Measurements from ENCODE around the gene GARRE1.
"Not testable (repeated sequence)": the region's sequence is repeated elsewhere in the genome, so short reads cannot be mapped to it uniquely, and the experiment has no call there.

GARRE1 gene, protein sequence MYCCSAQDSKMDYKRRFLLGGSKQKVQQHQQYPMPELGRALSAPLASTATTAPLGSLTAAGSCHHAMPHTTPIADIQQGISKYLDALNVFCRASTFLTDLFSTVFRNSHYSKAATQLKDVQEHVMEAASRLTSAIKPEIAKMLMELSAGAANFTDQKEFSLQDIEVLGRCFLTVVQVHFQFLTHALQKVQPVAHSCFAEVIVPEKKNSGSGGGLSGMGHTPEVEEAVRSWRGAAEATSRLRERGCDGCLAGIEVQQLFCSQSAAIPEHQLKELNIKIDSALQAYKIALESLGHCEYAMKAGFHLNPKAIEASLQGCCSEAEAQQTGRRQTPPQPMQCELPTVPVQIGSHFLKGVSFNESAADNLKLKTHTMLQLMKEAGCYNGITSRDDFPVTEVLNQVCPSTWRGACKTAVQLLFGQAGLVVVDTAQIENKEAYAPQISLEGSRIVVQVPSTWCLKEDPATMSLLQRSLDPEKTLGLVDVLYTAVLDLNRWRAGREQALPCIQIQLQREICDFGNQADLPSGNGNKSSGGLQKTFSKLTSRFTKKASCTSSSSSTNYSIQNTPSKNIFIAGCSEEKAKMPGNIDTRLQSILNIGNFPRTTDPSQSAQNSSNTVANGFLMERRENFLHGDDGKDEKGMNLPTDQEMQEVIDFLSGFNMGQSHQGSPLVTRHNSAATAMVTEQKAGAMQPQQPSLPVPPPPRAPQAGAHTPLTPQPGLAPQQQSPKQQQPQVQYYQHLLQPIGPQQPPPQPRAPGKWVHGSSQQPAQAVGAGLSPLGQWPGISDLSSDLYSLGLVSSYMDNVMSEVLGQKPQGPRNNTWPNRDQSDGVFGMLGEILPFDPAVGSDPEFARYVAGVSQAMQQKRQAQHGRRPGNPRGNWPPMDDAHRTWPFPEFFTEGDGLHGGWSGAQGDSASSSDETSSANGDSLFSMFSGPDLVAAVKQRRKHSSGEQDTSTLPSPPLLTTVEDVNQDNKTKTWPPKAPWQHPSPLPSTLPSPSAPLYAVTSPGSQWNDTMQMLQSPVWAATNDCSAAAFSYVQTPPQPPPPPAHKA (N-terminal part only)

DNA sequence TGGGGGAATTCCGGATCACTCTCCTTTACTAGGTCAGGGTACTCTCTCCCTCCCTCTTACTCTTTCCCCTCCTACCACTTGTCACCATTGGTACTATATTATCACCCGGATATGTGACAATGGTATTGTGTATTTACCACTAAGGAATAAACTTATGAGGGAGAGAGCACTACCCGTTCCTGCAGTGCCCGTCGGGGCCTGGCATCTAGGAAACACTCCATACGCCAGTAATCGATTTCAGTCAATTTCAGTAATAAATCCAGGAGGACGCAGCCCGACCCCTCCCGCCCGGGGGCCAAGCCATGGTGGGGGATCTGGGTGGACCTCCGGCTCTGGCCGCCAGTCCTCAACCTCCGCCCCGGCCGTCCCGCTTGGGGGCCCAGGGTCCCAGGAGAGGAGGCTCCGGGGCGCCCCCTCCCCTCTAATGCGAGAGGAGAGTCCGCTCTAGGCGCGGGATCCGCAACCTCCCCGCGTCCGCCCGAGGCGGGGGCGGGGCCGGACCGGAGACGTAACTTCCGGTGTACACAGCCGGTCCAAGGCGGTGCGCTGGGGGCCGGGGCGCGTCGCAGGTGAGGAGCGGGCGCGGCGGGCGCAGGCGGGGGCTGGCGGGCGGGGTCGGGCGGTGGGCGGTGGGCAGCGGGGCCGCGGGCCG, at the start of gene GARRE1:
Gene GARRE1, plus strand, starts transcription at position 509 of the 652 bp plus-strand sequence. CDS start 45,920 bp downstream, outside the sequence.
- H3K4me1 ChIP-seq (ENCODE audit: control insufficient read depth, insufficient read depth, low read length), result peaks cover 6% of the 10 kb centered on the region
- peak within 1 kb of the TSS; percentile 76 for H3K4me3 ChIP-seq (ENCODE audit: low read depth, low read length)
- no peaks in the 10 kb centered on the region for H3K36me3 ChIP-seq (ENCODE audit: control insufficient read depth, insufficient read depth, low read length)
- no peaks in the 10 kb centered on the region for H3K9me3 ChIP-seq (ENCODE audit: control insufficient read depth, insufficient read depth, low read length)
- peak within 1 kb of the TSS; percentile 86 for H3K27ac ChIP-seq (ENCODE audit: low read depth, low read length)
- H3K9ac ChIP-seq (ENCODE audit: low read depth, low read length), result peak within 1 kb of the TSS; percentile 78
- no peaks in the 10 kb centered on the region for H3K27me3 ChIP-seq (ENCODE audit: control insufficient read depth, insufficient read depth, low read length)

DNA sequence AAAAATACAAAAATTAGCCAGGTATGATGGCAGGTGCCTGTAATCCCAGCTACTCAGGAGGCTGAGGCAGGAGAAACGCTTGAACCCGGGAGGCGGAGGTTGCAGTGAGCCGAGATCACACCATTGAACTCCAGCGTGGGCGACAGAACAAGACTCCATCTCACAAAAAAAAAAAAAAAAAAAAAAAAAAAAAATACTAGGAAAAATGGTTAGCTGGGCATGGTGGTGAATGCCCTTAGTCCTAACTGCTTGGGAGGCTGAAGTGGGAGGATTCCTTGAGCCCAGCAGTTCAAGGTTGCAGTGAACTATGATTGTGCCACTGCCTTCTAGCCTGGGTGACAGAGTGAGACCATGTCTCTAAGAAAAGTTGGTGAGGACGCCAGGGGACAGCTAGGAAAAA, 49.0 kb upstream of the GARRE1 start:
- H3K27me3 ChIP-seq (ENCODE audit: control insufficient read depth, insufficient read depth, low read length); H3K4me1 ChIP-seq (ENCODE audit: control insufficient read depth, insufficient read depth, low read length); H3K27ac ChIP-seq (ENCODE audit: low read depth, low read length); H3K4me3 ChIP-seq (ENCODE audit: low read depth, low read length); H3K9ac ChIP-seq (ENCODE audit: low read depth, low read length); H3K9me3 ChIP-seq (ENCODE audit: control insufficient read depth, insufficient read depth, low read length): not testable (repeated sequence)
- peaks cover 79% of the 10 kb centered on the region for H3K36me3 ChIP-seq (ENCODE audit: control insufficient read depth, insufficient read depth, low read length)

DNA sequence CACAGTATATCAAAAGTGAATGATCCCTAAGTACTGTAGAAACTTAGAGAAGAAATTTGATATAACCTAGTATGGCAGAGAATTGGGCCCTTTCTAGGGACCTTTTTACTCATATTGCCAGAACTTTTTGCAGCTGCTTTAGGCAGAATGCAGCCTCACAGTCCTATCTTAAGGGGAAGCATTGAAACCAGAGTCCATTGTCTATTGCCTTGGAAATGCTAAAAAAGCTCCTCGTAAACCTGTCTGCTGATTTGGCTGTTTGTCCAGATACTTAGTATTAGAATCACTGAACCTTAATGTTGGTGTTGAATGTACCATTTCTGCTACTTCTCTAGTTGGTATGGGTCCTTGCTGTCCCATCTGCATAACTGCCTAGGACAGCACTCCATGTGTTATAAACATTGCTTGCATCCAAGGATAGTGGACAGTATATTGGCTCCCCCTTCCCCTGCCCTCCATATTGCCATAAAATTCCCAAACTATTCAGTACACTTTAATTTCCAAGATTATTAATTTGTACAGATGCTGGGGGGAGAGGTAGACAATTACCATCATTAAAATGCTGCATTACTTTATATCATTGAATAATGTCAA, 46.0 kb upstream of the GARRE1 start:
- Histone ChIP-seq H3K9me3 (ENCODE audit: control insufficient read depth, insufficient read depth, low read length) (no peaks in the 10 kb centered on the region), H3K4me3 (ENCODE audit: low read depth, low read length) (no peak overlapping the region), H3K4me1 (ENCODE audit: control insufficient read depth, insufficient read depth, low read length) (no peaks in the 10 kb centered on the region), H3K27me3 (ENCODE audit: control insufficient read depth, insufficient read depth, low read length) (no peaks in the 10 kb centered on the region), H3K9ac (ENCODE audit: low read depth, low read length) (no peak overlapping the region), H3K27ac (ENCODE audit: low read depth, low read length) (no peak overlapping the region), H3K36me3 (ENCODE audit: control insufficient read depth, insufficient read depth, low read length) (peaks cover 87% of the 10 kb centered on the region)

DNA sequence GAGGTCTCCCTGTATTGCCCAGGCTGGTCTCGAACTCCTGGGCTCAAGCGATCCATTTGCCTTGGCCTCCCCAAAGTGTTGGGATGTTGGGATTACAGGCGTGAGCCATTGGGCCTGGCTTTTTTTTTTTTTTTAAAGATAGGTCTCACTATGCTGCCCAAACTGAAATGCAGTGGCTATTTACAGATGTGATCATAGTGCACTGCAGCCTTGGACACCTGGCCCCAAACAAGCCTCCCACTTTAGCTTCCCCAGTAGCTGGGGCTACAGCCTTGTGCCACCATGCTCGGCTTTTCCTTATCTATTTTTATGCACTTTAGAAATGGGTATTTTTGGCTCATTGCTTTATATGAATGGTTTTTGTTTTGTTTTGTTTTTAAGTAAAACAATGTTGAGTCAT, 44.6 kb upstream of the GARRE1 start:
- Histone ChIP-seq H3K27me3 (ENCODE audit: control insufficient read depth, insufficient read depth, low read length) (no peaks in the 10 kb centered on the region), H3K27ac (ENCODE audit: low read depth, low read length) (no peak overlapping the region), H3K9me3 (ENCODE audit: control insufficient read depth, insufficient read depth, low read length) (no peaks in the 10 kb centered on the region), H3K9ac (ENCODE audit: low read depth, low read length) (no peak overlapping the region), H3K4me3 (ENCODE audit: low read depth, low read length) (no peak overlapping the region), H3K36me3 (ENCODE audit: control insufficient read depth, insufficient read depth, low read length) (peaks cover 88% of the 10 kb centered on the region), H3K4me1 (ENCODE audit: control insufficient read depth, insufficient read depth, low read length) (no peaks in the 10 kb centered on the region)

DNA sequence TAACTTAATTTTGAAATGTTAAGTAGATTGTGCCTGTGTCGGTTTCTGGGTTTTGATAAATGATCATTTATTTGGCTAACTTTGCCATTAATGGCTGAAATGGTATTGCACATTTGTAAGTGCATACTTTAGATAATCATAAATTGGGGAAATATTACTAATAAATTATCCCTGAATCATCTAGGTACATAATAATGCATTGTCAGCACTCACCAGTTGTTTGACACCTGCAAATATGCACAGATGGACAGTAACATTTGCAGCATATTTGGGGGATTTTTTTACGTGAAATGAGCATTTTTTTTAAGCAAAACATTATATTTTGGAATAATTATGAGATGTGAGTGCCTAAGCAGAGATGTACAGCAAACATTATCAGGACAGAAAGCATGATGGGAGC, 41.1 kb upstream of the GARRE1 start:
- Histone ChIP-seq H3K36me3 (ENCODE audit: control insufficient read depth, insufficient read depth, low read length) (peaks cover 84% of the 10 kb centered on the region), H3K9ac (ENCODE audit: low read depth, low read length) (no peak overlapping the region), H3K27me3 (ENCODE audit: control insufficient read depth, insufficient read depth, low read length) (no peaks in the 10 kb centered on the region), H3K27ac (ENCODE audit: low read depth, low read length) (no peak overlapping the region), H3K4me3 (ENCODE audit: low read depth, low read length) (no peak overlapping the region), H3K9me3 (ENCODE audit: control insufficient read depth, insufficient read depth, low read length) (no peaks in the 10 kb centered on the region), H3K4me1 (ENCODE audit: control insufficient read depth, insufficient read depth, low read length) (no peaks in the 10 kb centered on the region)

DNA sequence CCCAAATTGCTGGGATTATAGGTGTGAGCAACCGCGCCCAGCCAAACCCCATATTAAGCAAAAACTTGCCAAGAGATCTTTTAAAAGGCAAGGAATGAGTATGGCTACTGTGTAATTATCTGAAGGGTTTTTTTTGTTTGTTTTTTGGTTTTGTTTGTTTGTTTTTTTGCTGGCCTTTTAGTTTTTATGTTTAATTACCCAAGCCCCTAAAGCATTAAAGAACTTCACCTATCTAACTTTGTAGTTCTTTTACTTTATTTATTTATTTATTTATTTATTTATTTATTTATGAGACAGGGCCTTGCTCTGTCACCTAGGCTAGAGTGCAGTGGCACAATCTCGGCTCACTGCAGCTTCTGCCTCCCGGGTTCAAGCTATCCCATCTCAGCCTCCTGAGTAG, 40.3 kb upstream of the GARRE1 start:
- Histone ChIP-seq H3K9me3 (ENCODE audit: control insufficient read depth, insufficient read depth, low read length) (no peaks in the 10 kb centered on the region), H3K4me3 (ENCODE audit: low read depth, low read length) (no peak overlapping the region), H3K9ac (ENCODE audit: low read depth, low read length) (no peak overlapping the region), H3K4me1 (ENCODE audit: control insufficient read depth, insufficient read depth, low read length) (no peaks in the 10 kb centered on the region), H3K27me3 (ENCODE audit: control insufficient read depth, insufficient read depth, low read length) (no peaks in the 10 kb centered on the region), H3K36me3 (ENCODE audit: control insufficient read depth, insufficient read depth, low read length) (peaks cover 84% of the 10 kb centered on the region), H3K27ac (ENCODE audit: low read depth, low read length) (no peak overlapping the region)

DNA sequence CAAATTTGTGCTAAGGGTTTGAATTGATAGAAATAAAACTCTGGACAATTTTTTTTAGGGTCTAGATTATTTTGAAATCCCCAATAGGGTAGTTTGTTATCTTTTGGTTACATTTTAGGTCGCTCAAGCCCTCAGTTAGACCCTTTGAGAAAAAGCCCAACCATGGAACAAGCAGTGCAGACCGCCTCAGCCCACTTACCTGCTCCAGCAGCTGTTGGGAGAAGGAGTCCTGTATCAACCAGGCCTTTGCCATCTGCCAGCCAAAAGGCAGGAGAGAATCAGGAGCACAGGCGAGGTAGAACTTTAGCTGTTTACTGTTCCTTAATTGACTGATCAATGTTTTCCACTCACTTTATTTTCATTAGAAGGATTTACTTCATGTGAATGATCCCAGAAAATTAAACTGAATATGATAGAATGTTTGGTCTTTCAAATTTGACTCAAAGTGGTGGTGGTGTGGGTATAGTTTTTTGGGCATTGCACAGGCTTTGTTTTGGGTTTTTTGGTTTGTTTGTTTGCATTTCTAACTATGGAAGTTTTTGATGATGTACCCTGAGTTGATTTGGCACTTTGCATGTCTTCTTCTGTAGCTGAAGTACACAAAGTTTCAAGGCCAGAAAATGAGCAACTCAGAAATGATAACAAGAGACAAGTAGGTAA, 39.2 kb upstream of the GARRE1 start:
- Histone ChIP-seq H3K27me3 (ENCODE audit: control insufficient read depth, insufficient read depth, low read length) (no peaks in the 10 kb centered on the region), H3K9me3 (ENCODE audit: control insufficient read depth, insufficient read depth, low read length) (no peaks in the 10 kb centered on the region), H3K9ac (ENCODE audit: low read depth, low read length) (no peak overlapping the region), H3K4me3 (ENCODE audit: low read depth, low read length) (no peak overlapping the region), H3K36me3 (ENCODE audit: control insufficient read depth, insufficient read depth, low read length) (peaks cover 84% of the 10 kb centered on the region), H3K27ac (ENCODE audit: low read depth, low read length) (no peak overlapping the region), H3K4me1 (ENCODE audit: control insufficient read depth, insufficient read depth, low read length) (no peaks in the 10 kb centered on the region)

DNA sequence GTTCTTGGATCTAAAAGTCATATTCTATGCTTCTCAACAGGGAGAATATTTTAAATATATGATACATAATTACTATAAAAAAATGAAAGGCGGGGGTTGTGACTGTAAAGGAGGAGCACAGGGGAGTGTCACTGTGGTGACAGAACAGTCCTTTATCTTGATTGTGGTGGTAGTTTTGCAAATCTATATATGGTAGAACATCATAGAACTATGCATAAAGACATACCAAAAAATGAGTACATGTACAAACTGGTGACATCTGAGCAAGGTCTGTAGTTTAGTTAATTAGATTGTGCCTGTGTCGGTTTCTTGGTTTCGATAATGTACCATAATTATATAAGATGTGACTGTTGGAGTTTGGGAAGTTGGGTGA, 38.7 kb upstream of the GARRE1 start:
- Histone ChIP-seq H3K27ac (ENCODE audit: low read depth, low read length) (no peak overlapping the region), H3K4me3 (ENCODE audit: low read depth, low read length) (no peak overlapping the region), H3K9ac (ENCODE audit: low read depth, low read length) (no peak overlapping the region), H3K9me3 (ENCODE audit: control insufficient read depth, insufficient read depth, low read length) (no peaks in the 10 kb centered on the region), H3K36me3 (ENCODE audit: control insufficient read depth, insufficient read depth, low read length) (peaks cover 83% of the 10 kb centered on the region), H3K4me1 (ENCODE audit: control insufficient read depth, insufficient read depth, low read length) (no peaks in the 10 kb centered on the region), H3K27me3 (ENCODE audit: control insufficient read depth, insufficient read depth, low read length) (no peaks in the 10 kb centered on the region)

DNA sequence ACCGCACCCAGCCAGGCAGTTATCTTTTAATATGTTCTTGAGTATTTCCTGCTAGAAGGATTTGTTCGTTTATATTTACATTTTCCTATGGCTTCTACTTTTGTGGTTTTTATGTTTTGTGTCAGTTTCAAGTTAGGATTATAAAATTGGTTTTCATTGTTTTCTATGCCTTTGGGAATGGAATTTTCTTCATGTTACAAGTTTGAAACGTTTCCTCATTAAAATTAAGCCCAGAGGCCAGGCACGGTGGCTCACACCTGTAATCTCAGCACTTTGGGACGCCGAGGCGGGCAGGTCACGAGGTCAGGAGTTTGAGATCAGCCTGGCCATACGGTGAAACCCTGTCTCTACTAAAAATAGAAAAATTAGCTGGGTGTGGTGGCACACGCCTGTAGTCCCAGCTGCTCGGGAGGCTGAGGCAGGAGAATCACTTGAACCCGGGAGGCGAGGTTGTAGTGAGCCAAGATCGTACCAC, 37.6 kb upstream of the GARRE1 start:
- H3K9me3 ChIP-seq (ENCODE audit: control insufficient read depth, insufficient read depth, low read length); H3K4me1 ChIP-seq (ENCODE audit: control insufficient read depth, insufficient read depth, low read length); H3K27ac ChIP-seq (ENCODE audit: low read depth, low read length); H3K9ac ChIP-seq (ENCODE audit: low read depth, low read length); H3K27me3 ChIP-seq (ENCODE audit: control insufficient read depth, insufficient read depth, low read length); H3K4me3 ChIP-seq (ENCODE audit: low read depth, low read length): not testable (repeated sequence)
- H3K36me3 ChIP-seq (ENCODE audit: control insufficient read depth, insufficient read depth, low read length), result peaks cover 84% of the 10 kb centered on the region
